Activated T-cell treated with anti-CD3 and anti-CD28 coated beads, Interleukin-2, amount 50 U/mL, for 4 hours (primary cell): ENCODE measurements around the gene FARS2. TPM values are rescaled to one million over a fixed set of nuclear protein-coding genes. Genes with fewer than 3 reads are reported as not detected.

Source experiments
- ATAC-seq, 2 donors: fragments of 200-7000 bp; cut with Tn5 transposase; one replicate each; pipeline ENCODE4 v1.10.0; 2021
- DNase-seq: peaks from one replicate; pipeline ENCODE4 v3.0.0-alpha.2; 2020
- H3K27me3 Mint-ChIP-seq: one replicate; pipeline ENCODE4 v1.8.0; 2021; ENCODE audit warnings: low read depth, mixed read lengths
- H3K36me3 Mint-ChIP-seq: one replicate; pipeline ENCODE4 v1.8.0; 2022; ENCODE audit warnings: mixed read lengths; ENCODE audit not compliant: insufficient read depth
- H3K4me1 Mint-ChIP-seq: one replicate; pipeline ENCODE4 v1.8.0; 2021; ENCODE audit warnings: low read depth, mixed read lengths
- H3K4me3 Mint-ChIP-seq: one replicate; pipeline ENCODE4 v1.8.0; 2021; ENCODE audit warnings: mild to moderate bottlenecking, moderate library complexity, mixed read lengths
- H3K9me3 Mint-ChIP-seq: one replicate; pipeline ENCODE4 v1.8.0; 2021; ENCODE audit warnings: mixed read lengths
- total RNA-seq, 3 donors: library from RNA; stranded (reverse); gene quantifications; one replicate each; pipeline ENCODE4 v1.2.1, GENCODE V29; 2021

The FARS2 gene
- total RNA-seq, 3 donors from 2014 or later = 28.3 to 31.0 (median 29.9) TPM

- DNase-seq = no peak
- H3K4me1 Mint-ChIP-seq = peaks cover 38% of the 10 kb centered on the region
- ATAC-seq = no peak
- H3K9me3 Mint-ChIP-seq = no peaks in the 10 kb centered on the region
- no peak overlapping the region for H3K4me3 Mint-ChIP-seq
- no peaks in the 10 kb centered on the region for H3K27me3 Mint-ChIP-seq
- peaks cover 14% of the 10 kb centered on the region for H3K36me3 Mint-ChIP-seq
Observed at GRCh38 chr6:5287205-5287965, 26.1 kb downstream of the FARS2 start.

GRCh38 chr6:5287966-5288297, 26.6 kb downstream of the FARS2 start:
- DNase-seq = no peak
- no peak for ATAC-seq
- Mint-ChIP-seq H3K4me1 (peaks cover 44% of the 10 kb centered on the region), H3K9me3 (no peaks in the 10 kb centered on the region), H3K27me3 (no peaks in the 10 kb centered on the region), H3K36me3 (peaks cover 14% of the 10 kb centered on the region), H3K4me3 (no peak overlapping the region)

GRCh38 chr6:5290097-5290496, 28.8 kb downstream of the FARS2 start:
- DNase-seq (no peak), ATAC-seq (no peak)
- H3K4me3 Mint-ChIP-seq = no peak overlapping the region
- H3K9me3 Mint-ChIP-seq = no peaks in the 10 kb centered on the region
- H3K27me3 Mint-ChIP-seq = no peaks in the 10 kb centered on the region
- H3K36me3 Mint-ChIP-seq = peaks cover 15% of the 10 kb centered on the region
- H3K4me1 Mint-ChIP-seq = peaks cover 49% of the 10 kb centered on the region

- ATAC-seq = no peak
- Mint-ChIP-seq H3K27me3 (no peaks in the 10 kb centered on the region), H3K9me3 (no peaks in the 10 kb centered on the region), H3K4me3 (no peak overlapping the region), H3K36me3 (peaks cover 15% of the 10 kb centered on the region), H3K4me1 (peaks cover 45% of the 10 kb centered on the region)
- no peak for DNase-seq
Observed at GRCh38 chr6:5290500-5290899, 29.2 kb downstream of the FARS2 start.

- peaks cover 47% of the 10 kb centered on the region for H3K4me1 Mint-ChIP-seq
- DNase-seq (no peak), ATAC-seq (no peak)
- no peaks in the 10 kb centered on the region for H3K27me3 Mint-ChIP-seq
- H3K36me3 Mint-ChIP-seq = peaks cover 17% of the 10 kb centered on the region
- no peaks in the 10 kb centered on the region for H3K9me3 Mint-ChIP-seq
- no peak overlapping the region for H3K4me3 Mint-ChIP-seq
Observed at GRCh38 chr6:5292154-5292553, 30.8 kb downstream of the FARS2 start.

- ATAC-seq = no peak
- peaks cover 9% of the 10 kb centered on the region for H3K36me3 Mint-ChIP-seq
- no peaks in the 10 kb centered on the region for H3K9me3 Mint-ChIP-seq
- H3K4me3 Mint-ChIP-seq = no peak overlapping the region
- no peaks in the 10 kb centered on the region for H3K27me3 Mint-ChIP-seq
- H3K4me1 Mint-ChIP-seq = peaks cover 38% of the 10 kb centered on the region
- no peak for DNase-seq
Observed at GRCh38 chr6:5293692-5294091, 32.4 kb downstream of the FARS2 start.

- H3K36me3 Mint-ChIP-seq = peaks cover 9% of the 10 kb centered on the region
- no peak overlapping the region for H3K4me3 Mint-ChIP-seq
- ATAC-seq = no peak
- peaks cover 38% of the 10 kb centered on the region for H3K4me1 Mint-ChIP-seq
- no peaks in the 10 kb centered on the region for H3K27me3 Mint-ChIP-seq
- H3K9me3 Mint-ChIP-seq = no peaks in the 10 kb centered on the region
- no peak for DNase-seq
Observed at GRCh38 chr6:5294392-5295211, 33.3 kb downstream of the FARS2 start.

GRCh38 chr6:5295623-5296022, 34.3 kb downstream of the FARS2 start:
- DNase-seq = no peak
- no peak for ATAC-seq
- peaks cover 39% of the 10 kb centered on the region for H3K4me1 Mint-ChIP-seq
- H3K36me3 Mint-ChIP-seq = peaks cover 9% of the 10 kb centered on the region
- no peak overlapping the region for H3K4me3 Mint-ChIP-seq
- H3K27me3 Mint-ChIP-seq = no peaks in the 10 kb centered on the region
- no peaks in the 10 kb centered on the region for H3K9me3 Mint-ChIP-seq

GRCh38 chr6:5300206-5300764, 39.0 kb downstream of the FARS2 start:
- H3K36me3 Mint-ChIP-seq = peaks cover 5% of the 10 kb centered on the region
- H3K4me3 Mint-ChIP-seq = no peak overlapping the region
- ATAC-seq = no peak
- no peak for DNase-seq
- H3K9me3 Mint-ChIP-seq = no peaks in the 10 kb centered on the region
- no peaks in the 10 kb centered on the region for H3K27me3 Mint-ChIP-seq
- H3K4me1 Mint-ChIP-seq = peaks cover 32% of the 10 kb centered on the region

- no peak for DNase-seq
- H3K36me3 Mint-ChIP-seq = no peaks in the 10 kb centered on the region
- H3K9me3 Mint-ChIP-seq = no peaks in the 10 kb centered on the region
- no peaks in the 10 kb centered on the region for H3K27me3 Mint-ChIP-seq
- ATAC-seq = peak; percentile 88 to 94
- peak overlapping the region; percentile 50 for H3K4me3 Mint-ChIP-seq
- peaks cover 30% of the 10 kb centered on the region for H3K4me1 Mint-ChIP-seq
Observed at GRCh38 chr6:5302220-5302946, 41.1 kb downstream of the FARS2 start.

GRCh38 chr6:5302995-5303622, 41.8 kb downstream of the FARS2 start:
- DNase-seq = peak; percentile 44
- peak; percentile 54 to 67 for ATAC-seq

GRCh38 chr6:5303682-5304081, 42.4 kb downstream of the FARS2 start:
- Mint-ChIP-seq H3K36me3 (no peaks in the 10 kb centered on the region), H3K4me1 (peaks cover 30% of the 10 kb centered on the region), H3K4me3 (no peak overlapping the region), H3K9me3 (no peaks in the 10 kb centered on the region), H3K27me3 (no peaks in the 10 kb centered on the region)
- DNase-seq = no peak
- no peak for ATAC-seq

More at GRCh38 chr6:5302995-5303622, 41.8 kb downstream of the FARS2 start:
- H3K4me1 Mint-ChIP-seq = peaks cover 30% of the 10 kb centered on the region
- no peaks in the 10 kb centered on the region for H3K27me3 Mint-ChIP-seq
- no peaks in the 10 kb centered on the region for H3K9me3 Mint-ChIP-seq
- H3K4me3 Mint-ChIP-seq = peak overlapping the region; percentile 50
- H3K36me3 Mint-ChIP-seq = no peaks in the 10 kb centered on the region

- H3K4me3 Mint-ChIP-seq = no peak overlapping the region
- H3K27me3 Mint-ChIP-seq = no peaks in the 10 kb centered on the region
- no peaks in the 10 kb centered on the region for H3K36me3 Mint-ChIP-seq
- H3K9me3 Mint-ChIP-seq = no peaks in the 10 kb centered on the region
- ATAC-seq (no peak), DNase-seq (no peak)
- peaks cover 25% of the 10 kb centered on the region for H3K4me1 Mint-ChIP-seq
Observed at GRCh38 chr6:5305968-5306626, 44.8 kb downstream of the FARS2 start.
